IPS-20b (cell line): Measurements from ENCODE around the gene KCNMA1.
A peak's percentile ranks its signal among the peaks of the same experiment; 100 is the strongest.
"Not testable (repeated sequence)": the region's sequence is repeated elsewhere in the genome, so short reads cannot be mapped to it uniquely, and the experiment has no call there.

Experiments used
- H3K27ac ChIP-seq: one replicate; pipeline ENCODE4 v1.5.1; 2013; ENCODE audit warnings: low read length
- H3K27me3 ChIP-seq: 2 replicates; pipeline ENCODE4 v1.6.1; 2013; ENCODE audit warnings: mild to moderate bottlenecking, low read length, inconsistent platforms; ENCODE audit not compliant: insufficient read depth
- H3K36me3 ChIP-seq: 2 replicates; pipeline ENCODE4 v1.6.1; 2013; ENCODE audit warnings: low read depth, mild to moderate bottlenecking, inconsistent platforms, low read length, moderate library complexity; ENCODE audit not compliant: insufficient read depth
- H3K4me1 ChIP-seq: 2 replicates; pipeline ENCODE4 v1.6.1; 2013; ENCODE audit warnings: mild to moderate bottlenecking, control low read depth, inconsistent platforms, low read length, moderate library complexity; ENCODE audit not compliant: insufficient read depth
- H3K4me3 ChIP-seq: 2 replicates; pipeline ENCODE4 v1.5.1; 2013; ENCODE audit warnings: mild to moderate bottlenecking, low read length, inconsistent platforms
- H3K9ac ChIP-seq: 2 replicates; pipeline ENCODE4 v1.6.1; 2013; ENCODE audit warnings: low read depth, mild to moderate bottlenecking, inconsistent platforms, low read length, moderate library complexity
- H3K9me3 ChIP-seq: 2 replicates; pipeline ENCODE4 v1.6.1; 2013; ENCODE audit warnings: mild to moderate bottlenecking, low read depth, low read length, inconsistent platforms; ENCODE audit not compliant: insufficient read depth

The KCNMA1 gene

GRCh38 chr10:77661100-77661499, 23.5 kb upstream of the KCNMA1 start:
- Histone ChIP-seq H3K4me3 (no peak overlapping the region), H3K4me1 (no peaks in the 10 kb centered on the region), H3K36me3 (no peaks in the 10 kb centered on the region), H3K9me3 (peaks cover 17% of the 10 kb centered on the region), H3K27me3 (no peaks in the 10 kb centered on the region), H3K9ac (no peak overlapping the region), H3K27ac (no peak overlapping the region)

GRCh38 chr10:77659046-77659670, 21.6 kb upstream of the KCNMA1 start:
- H3K36me3 ChIP-seq, H3K4me1 ChIP-seq, H3K4me3 ChIP-seq, H3K27ac ChIP-seq, H3K27me3 ChIP-seq, H3K9ac ChIP-seq: not testable (repeated sequence)
- peaks cover 17% of the 10 kb centered on the region for H3K9me3 ChIP-seq

- Histone ChIP-seq H3K27me3 (no peaks in the 10 kb centered on the region), H3K9me3 (peaks cover 9% of the 10 kb centered on the region), H3K4me1 (peaks cover 12% of the 10 kb centered on the region)
Observed at GRCh38 chr10:77653210-77653609, 15.6 kb upstream of the KCNMA1 start.

GRCh38 chr10:77649333-77650331, 12.0 kb upstream of the KCNMA1 start:
- Histone ChIP-seq H3K9ac (no peak overlapping the region), H3K9me3 (peaks cover 16% of the 10 kb centered on the region), H3K4me3 (peak overlapping the region; percentile 20; the same call in 1 of the 2 replicates), H3K36me3 (no peaks in the 10 kb centered on the region), H3K27me3 (no peaks in the 10 kb centered on the region), H3K4me1 (peaks cover 12% of the 10 kb centered on the region), H3K27ac (no peak overlapping the region)

More at GRCh38 chr10:77653210-77653609, 15.6 kb upstream of the KCNMA1 start:
- Histone ChIP-seq H3K27ac (no peak overlapping the region), H3K9ac (no peak overlapping the region), H3K36me3 (no peaks in the 10 kb centered on the region), H3K4me3 (no peak overlapping the region)

- Histone ChIP-seq H3K9ac (no peak overlapping the region), H3K4me3 (no peak overlapping the region), H3K4me1 (peaks cover 12% of the 10 kb centered on the region), H3K27ac (no peak overlapping the region), H3K9me3 (peaks cover 19% of the 10 kb centered on the region), H3K27me3 (no peaks in the 10 kb centered on the region), H3K36me3 (no peaks in the 10 kb centered on the region)
Observed at GRCh38 chr10:77648472-77648871, 10.9 kb upstream of the KCNMA1 start.

- Histone ChIP-seq H3K4me1 (peaks cover 12% of the 10 kb centered on the region), H3K27ac (no peak overlapping the region), H3K9me3 (peaks cover 12% of the 10 kb centered on the region; the same call in 1 of the 2 replicates), H3K27me3 (no peaks in the 10 kb centered on the region), H3K4me3 (no peak overlapping the region), H3K9ac (no peak overlapping the region), H3K36me3 (no peaks in the 10 kb centered on the region)
Observed at GRCh38 chr10:77647543-77648293, 10.1 kb upstream of the KCNMA1 start.

- H3K27me3 ChIP-seq = peaks cover 24% of the 10 kb centered on the region
- H3K9me3 ChIP-seq = peaks cover 12% of the 10 kb centered on the region; the same call in 1 of the 2 replicates
- H3K36me3 ChIP-seq = no peaks in the 10 kb centered on the region
- no peak overlapping the region for H3K9ac ChIP-seq
- H3K4me1 ChIP-seq = peaks cover 4% of the 10 kb centered on the region; the same call in 1 of the 2 replicates
- H3K4me3 ChIP-seq = no peak overlapping the region
- no peak overlapping the region for H3K27ac ChIP-seq
Observed at GRCh38 chr10:77644557-77645243, 7.1 kb upstream of the KCNMA1 start.

GRCh38 chr10:77643795-77644468, 6.3 kb upstream of the KCNMA1 start:
- H3K36me3 ChIP-seq = no peaks in the 10 kb centered on the region
- peaks cover 12% of the 10 kb centered on the region; the same call in 1 of the 2 replicates for H3K9me3 ChIP-seq
- H3K4me3 ChIP-seq = no peak overlapping the region
- no peak overlapping the region for H3K9ac ChIP-seq
- H3K4me1 ChIP-seq = 0 out of 2 replicates have a peak, but pooled peaks cover 2% of the 10 kb centered on the region
- H3K27ac ChIP-seq = no peak overlapping the region
- peaks cover 31% of the 10 kb centered on the region for H3K27me3 ChIP-seq

- H3K4me3 ChIP-seq = no peak overlapping the region
- H3K36me3 ChIP-seq = no peaks in the 10 kb centered on the region
- 0 out of 2 replicates have a peak, but pooled peaks cover 4% of the 10 kb centered on the region for H3K4me1 ChIP-seq
- peaks cover 45% of the 10 kb centered on the region for H3K27me3 ChIP-seq
- no peak overlapping the region for H3K27ac ChIP-seq
- H3K9me3 ChIP-seq = peaks cover 12% of the 10 kb centered on the region; the same call in 1 of the 2 replicates
- H3K9ac ChIP-seq = no peak overlapping the region
Observed at GRCh38 chr10:77641788-77642397, 4.3 kb upstream of the KCNMA1 start.

- Histone ChIP-seq H3K36me3 (no peaks in the 10 kb centered on the region), H3K27ac (no peak overlapping the region)
Observed at GRCh38 chr10:77641344-77641743, 3.7 kb upstream of the KCNMA1 start.

More at GRCh38 chr10:77641344-77641743, 3.7 kb upstream of the KCNMA1 start:
- 0 out of 2 replicates have a peak, but pooled peaks cover 4% of the 10 kb centered on the region for H3K4me1 ChIP-seq
- H3K27me3 ChIP-seq = peaks cover 51% of the 10 kb centered on the region
- H3K9me3 ChIP-seq = peaks cover 15% of the 10 kb centered on the region; the same call in 1 of the 2 replicates
- H3K4me3 ChIP-seq = no peak overlapping the region
- no peak overlapping the region for H3K9ac ChIP-seq
